ENCODE results near the gene TMEM267. TPM values are rescaled to one million over a fixed set of nuclear protein-coding genes. Genes with fewer than 3 reads are reported as not detected.

The TMEM267 gene
- total and polyA plus RNA-seq, 10 of the 15 experiments (the other 5 are each of a cell fraction or from before 2014, with no cell fraction given) = 7.7 to 37.3 (median 13.3) TPM

GRCh38 chr5:43432486-43433375 is 50.9 kb downstream of the TMEM267 start:
- CTCF ChIA-PET = no interaction called here

DNA sequence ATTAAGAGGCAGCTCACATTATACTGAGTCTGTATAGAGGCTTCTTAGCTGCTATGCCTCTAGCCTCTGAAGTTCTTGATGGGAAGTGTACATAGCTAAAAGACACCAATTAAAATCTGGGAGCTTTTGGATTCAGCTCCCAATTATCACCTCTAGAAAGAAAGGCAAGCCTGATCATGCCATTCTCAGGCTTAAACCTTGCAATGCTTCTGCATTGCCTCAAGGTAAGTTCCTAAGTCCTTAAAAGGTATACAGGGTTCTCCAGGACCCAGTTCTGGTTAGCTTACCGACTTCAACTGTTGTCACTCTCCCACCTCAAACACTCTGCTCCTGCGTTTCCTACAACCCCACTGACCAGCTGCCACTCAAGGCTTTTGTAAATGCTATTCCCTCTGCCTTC is 54.0 kb downstream of the TMEM267 start:
- intact Hi-C loops (cut with micrococcal nuclease; ENCODE audit: unreplicated experiment) = no loop called here
- FAIRE-seq (no peak), ATAC-seq (no peak), DNase-seq (ENCODE audit: low read depth, low spot score) (no peak)
- H3K9ac ChIP-seq (ENCODE audit: control insufficient read depth, insufficient read depth, low read length) = no peak overlapping the region
- H3K4me3 ChIP-seq = no peak overlapping the region
- ChIA-PET CTCF (interaction anchor here (0.9 kb wide), 1 partner anchor 19 kb away, joined by 3 read pairs; no protein-coding TSS in a partner anchor), POLR2A (no interaction called here), RAD21 (ENCODE audit: unreplicated experiment) (no interaction called here), SMC1A (ENCODE audit: uncharacterized antibody, unreplicated experiment) (interaction anchor here (1.2 kb wide), 1 partner anchor 18 kb away, joined by 4 read pairs; the partner anchor contains the start of gene CCL28)
- no TSS peak for BruUV-seq (replicated peaks)
- no peaks in the 10 kb centered on the region for H3K79me2 ChIP-seq (ENCODE audit: control insufficient read depth, insufficient read depth, low read length)
- no peaks in the 10 kb centered on the region for H3K9me3 ChIP-seq (replicated peaks; ENCODE audit: control insufficient read depth, insufficient read depth, low read length)
- H3K4me2 ChIP-seq (ENCODE audit: control insufficient read depth, insufficient read depth) = no peak overlapping the region
- H3K27ac ChIP-seq (ENCODE audit: control insufficient read depth, insufficient read depth) = no peak overlapping the region
- H2AFZ ChIP-seq (ENCODE audit: control insufficient read depth, low read depth, low read length) = no peak overlapping the region
- H3K27me3 ChIP-seq (replicated peaks in 1 of 2; ENCODE audit: control insufficient read depth in 2 of 2, insufficient read depth in 2 of 2, low read length in 1 of 2) = no peaks in the 10 kb centered on the region
- no peaks in the 10 kb centered on the region for H4K20me1 ChIP-seq (ENCODE audit: control insufficient read depth, insufficient read depth)
- H3K36me3 ChIP-seq (ENCODE audit: control insufficient read depth in 2 of 2, insufficient read depth in 2 of 2, low read length in 1 of 2) = no peaks in the 10 kb centered on the region
- in situ Hi-C loops (cut with MboI) = no loop called here
- 47% methylated on average over 2 of the region's 2 CpGs for WGBS (ENCODE audit: insufficient coverage, insufficient replicate concordance, low lambda C conversion rate, missing lambda C conversion rate)
- H3K4me1 ChIP-seq (ENCODE audit: control insufficient read depth, insufficient read depth, low read length) = no peaks in the 10 kb centered on the region
- TF ChIP-seq CREB1 (IDR thresholded peaks at IDR 0.05; ENCODE audit: low read depth) = no peak
- no peak for TF ChIP-seq POLR2AphosphoS5 (IDR thresholded peaks at IDR 0.05; ENCODE audit: low read length)
- TF ChIP-seq RELB (IDR thresholded peaks at IDR 0.05; ENCODE audit: low read depth) = no peak
- no peak for TF ChIP-seq TBL1XR1 (IDR thresholded peaks at IDR 0.05; ENCODE audit: low read depth, low read length)
- no peak for TF ChIP-seq RBBP5 (conservative IDR thresholded peaks at IDR 0.05)
- TF ChIP-seq ZNF274 (IDR thresholded peaks at IDR 0.05; ENCODE audit: insufficient read depth, insufficient read length) = no peak
- TF ChIP-seq, protein P1, sequence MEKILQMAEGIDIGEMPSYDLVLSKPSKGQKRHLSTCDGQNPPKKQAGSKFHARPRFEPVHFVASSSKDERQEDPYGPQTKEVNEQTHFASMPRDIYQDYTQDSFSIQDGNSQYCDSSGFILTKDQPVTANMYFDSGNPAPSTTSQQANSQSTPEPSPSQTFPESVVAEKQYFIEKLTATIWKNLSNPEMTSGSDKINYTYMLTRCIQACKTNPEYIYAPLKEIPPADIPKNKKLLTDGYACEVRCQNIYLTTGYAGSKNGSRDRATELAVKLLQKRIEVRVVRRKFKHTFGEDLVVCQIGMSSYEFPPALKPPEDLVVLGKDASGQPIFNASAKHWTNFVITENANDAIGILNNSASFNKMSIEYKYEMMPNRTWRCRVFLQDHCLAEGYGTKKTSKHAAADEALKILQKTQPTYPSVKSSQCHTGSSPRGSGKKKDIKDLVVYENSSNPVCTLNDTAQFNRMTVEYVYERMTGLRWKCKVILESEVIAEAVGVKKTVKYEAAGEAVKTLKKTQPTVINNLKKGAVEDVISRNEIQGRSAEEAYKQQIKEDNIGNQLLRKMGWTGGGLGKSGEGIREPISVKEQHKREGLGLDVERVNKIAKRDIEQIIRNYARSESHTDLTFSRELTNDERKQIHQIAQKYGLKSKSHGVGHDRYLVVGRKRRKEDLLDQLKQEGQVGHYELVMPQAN (conservative IDR thresholded peaks at IDR 0.05) = no peak
- TF ChIP-seq NRF1 (conservative IDR thresholded peaks at IDR 0.05; ENCODE audit: low read depth, low read length) = no peak
- no peak for TF ChIP-seq NFYA (IDR thresholded peaks at IDR 0.05; ENCODE audit: borderline replicate concordance, low read depth, low read length)
- TF ChIP-seq YBX1 (IDR thresholded peaks at IDR 0.05) = no peak
- TF ChIP-seq NFXL1 (IDR thresholded peaks at IDR 0.05; ENCODE audit: borderline replicate concordance) = no peak
- no peak for TF ChIP-seq BHLHE40 (IDR thresholded peaks at IDR 0.05; ENCODE audit: borderline replicate concordance in 1 of 2, low read depth in 2 of 2, low read length in 1 of 2)

More at GRCh38 chr5:43432486-43433375, 50.9 kb downstream of the TMEM267 start:
- H3K4me2 ChIP-seq (ENCODE audit: control insufficient read depth, insufficient read depth) = no peak overlapping the region
- BruUV-seq (replicated peaks) = no TSS peak
- ChIA-PET SMC1A (ENCODE audit: uncharacterized antibody, unreplicated experiment) (no interaction called here), RAD21 (ENCODE audit: unreplicated experiment) (no interaction called here), POLR2A (no interaction called here)
- H3K27ac ChIP-seq (ENCODE audit: control insufficient read depth, insufficient read depth) = no peak overlapping the region
- in situ Hi-C loops (cut with MboI) = no loop called here
- H4K20me1 ChIP-seq (ENCODE audit: control insufficient read depth, insufficient read depth) = no peaks in the 10 kb centered on the region
- H3K4me1 ChIP-seq (ENCODE audit: control insufficient read depth, insufficient read depth, low read length) = no peaks in the 10 kb centered on the region
- TF ChIP-seq ZZZ3 (IDR thresholded peaks at IDR 0.05; ENCODE audit: control insufficient read depth, insufficient read length, low read depth) = no peak
- TF ChIP-seq FOXK2 (IDR thresholded peaks at IDR 0.05) = no peak
- TF ChIP-seq ZNF274 (IDR thresholded peaks at IDR 0.05; ENCODE audit: insufficient read depth, insufficient read length) = no peak
- no peak for TF ChIP-seq BCL11A (IDR thresholded peaks at IDR 0.05; ENCODE audit: low read depth, low read length)
- H3K27me3 ChIP-seq (replicated peaks in 1 of 2; ENCODE audit: control insufficient read depth in 2 of 2, insufficient read depth in 2 of 2, low read length in 1 of 2) = no peaks in the 10 kb centered on the region
- no peaks in the 10 kb centered on the region for H3K36me3 ChIP-seq (ENCODE audit: control insufficient read depth in 2 of 2, insufficient read depth in 2 of 2, low read length in 1 of 2)
- H3K79me2 ChIP-seq (ENCODE audit: control insufficient read depth, insufficient read depth, low read length) = no peaks in the 10 kb centered on the region
- FAIRE-seq = no peak
- H3K9me3 ChIP-seq (replicated peaks; ENCODE audit: control insufficient read depth, insufficient read depth, low read length) = no peaks in the 10 kb centered on the region
- 36% methylated on average over 3 of the region's 3 CpGs for WGBS (ENCODE audit: insufficient coverage, insufficient replicate concordance, low lambda C conversion rate, missing lambda C conversion rate)
- no peak for DNase-seq (ENCODE audit: low read depth, low spot score)
- H2AFZ ChIP-seq (ENCODE audit: control insufficient read depth, low read depth, low read length) = no peak overlapping the region
- intact Hi-C loops (cut with micrococcal nuclease; ENCODE audit: unreplicated experiment) = no loop called here
- no peak overlapping the region for H3K4me3 ChIP-seq
- no peak overlapping the region for H3K9ac ChIP-seq (ENCODE audit: control insufficient read depth, insufficient read depth, low read length)
- no peak for ATAC-seq

Measured in GM12878 (cell line).